ENCODE measurements around the gene CST3. TPM values are rescaled to one million over a fixed set of nuclear protein-coding genes. Genes with fewer than 3 reads are reported as not detected.
A peak's percentile ranks its signal among the peaks of the same experiment; 100 is the strongest.

CST3 gene
- polyA plus RNA-seq, 2 of the 4 experiments (the other 2 are of a cell fraction) = 136 to 238 TPM

DNA sequence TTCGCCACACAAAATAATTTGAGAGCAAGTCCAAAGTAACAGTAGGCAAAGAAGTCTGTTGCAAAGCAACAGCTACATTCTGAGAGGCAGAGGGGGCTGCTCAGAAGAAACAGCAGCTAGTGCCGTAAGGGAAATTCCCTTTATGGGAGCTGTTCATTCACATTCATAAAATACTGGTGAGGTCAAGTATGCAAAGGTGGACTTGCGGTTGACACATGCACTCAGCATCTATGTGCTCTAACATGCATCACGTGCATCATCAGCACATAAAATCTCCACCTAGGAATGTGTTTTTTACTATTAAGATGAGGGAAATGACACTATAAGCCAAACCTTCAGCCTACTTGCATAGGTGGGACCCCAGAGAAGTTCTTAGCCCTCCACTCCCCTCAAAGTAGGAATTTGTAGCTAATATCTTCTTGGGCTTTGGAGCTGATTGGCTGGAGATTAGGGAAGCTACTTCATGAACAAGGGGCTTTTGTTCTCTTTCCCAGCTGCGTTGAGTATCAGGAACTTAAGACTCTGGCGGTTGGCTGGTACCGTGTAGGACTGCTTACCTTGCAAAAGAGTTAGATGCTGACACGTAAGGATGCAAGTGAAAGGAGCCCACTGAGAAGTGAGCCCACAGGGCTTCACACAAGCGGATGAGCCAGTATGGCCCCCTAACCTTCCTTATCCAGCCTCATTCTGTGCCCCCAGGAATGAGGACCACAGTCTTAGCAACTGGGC is 12.4 kb downstream of the CST3 start:
- Histone ChIP-seq H3K27ac (no peak overlapping the region), H3K9me3 (0 out of 3 replicates have a peak, but pooled peaks cover 5% of the 10 kb centered on the region), H3K4me3 (no peak overlapping the region), H3K4me2 (no peak overlapping the region; the same call in 2 of the 3 replicates), H3K4me1 (peaks cover 44% of the 10 kb centered on the region)
- peak; percentile 43 for TF ChIP-seq MAFK (IDR thresholded peaks at IDR 0.05; ENCODE audit: partially characterized antibody)
- TF ChIP-seq CHD2 (IDR thresholded peaks at IDR 0.05; ENCODE audit: low read length, partially characterized antibody) = no peak
- no peak for ATAC-seq
- DNase-seq (ENCODE audit: low read depth in 1 of 2, low spot score in 1 of 2) = no peak
- CTCF ChIA-PET = interaction anchor here (1.3 to 1.9 kb wide), 2 partner anchors 16 to 43 kb away, joined by 3 to 6 read pairs; no protein-coding TSS in a partner anchor
- 90% methylated on average over 9 of the region's 9 CpGs for whole genome bisulfite sequencing (ENCODE audit: missing lambda C conversion rate)
- POLR2A ChIA-PET = no interaction called here
- FAIRE-seq = no peak

DNA sequence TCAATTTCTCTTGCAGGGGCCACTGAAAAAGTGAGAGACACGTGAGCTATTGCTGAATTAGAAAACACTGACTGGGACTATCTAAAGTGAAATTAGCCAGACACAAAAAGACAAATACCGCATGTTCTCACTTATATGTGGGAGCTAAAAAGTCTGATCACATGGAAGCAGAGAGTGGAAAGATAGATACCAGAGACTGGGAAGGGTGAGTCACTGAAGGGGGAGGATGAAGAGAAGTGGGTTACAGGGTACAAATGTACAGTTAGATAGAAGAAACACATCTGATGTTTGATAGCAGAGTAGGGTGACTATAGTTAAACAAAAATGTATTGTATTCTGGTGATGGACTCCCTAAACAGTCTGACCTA is 13.4 kb downstream of the CST3 start:
- Histone ChIP-seq H3K4me1 (peaks cover 35% of the 10 kb centered on the region), H3K9me3 (0 out of 3 replicates have a peak, but pooled peaks cover 5% of the 10 kb centered on the region), H3K4me3 (no peak overlapping the region), H3K27ac (peak overlapping the region; percentile 2 to 74; a peak in 2 of 6 replicates), H3K4me2 (no peak overlapping the region)
- WGBS (ENCODE audit: missing lambda C conversion rate) = 64% methylated on average over 2 of the region's 2 CpGs
- TF ChIP-seq HEYL (CRISPR knock-in tag; IDR thresholded peaks at IDR 0.05) (no peak), NFE2L2 (conservative IDR thresholded peaks at IDR 0.05; ENCODE audit: low read length) (no peak), ZC3H11A (IDR thresholded peaks at IDR 0.05) (no peak), MYC (IDR thresholded peaks at IDR 0.05; ENCODE audit: borderline replicate concordance, low read length) (no peak), MAZ (IDR thresholded peaks at IDR 0.05; ENCODE audit: borderline replicate concordance, low read depth, low read length) (no peak), ZFP36 (IDR thresholded peaks at IDR 0.05; ENCODE audit: borderline replicate concordance, partially characterized antibody) (no peak), CBX8 (IDR thresholded peaks at IDR 0.05) (no peak), RNF2 (IDR thresholded peaks at IDR 0.05; ENCODE audit: borderline replicate concordance, low read depth) (no peak), E2F6 (IDR thresholded peaks at IDR 0.05; ENCODE audit: borderline replicate concordance, low read depth) (no peak), CHD2 (IDR thresholded peaks at IDR 0.05; ENCODE audit: low read length, partially characterized antibody) (no peak), BHLHE40 (IDR thresholded peaks at IDR 0.05; ENCODE audit: low read depth, low read length) (no peak), POLR2A (IDR thresholded peaks at IDR 0.05; ENCODE audit: low read length) (no peak)
- TF ChIP-seq, protein P1, sequence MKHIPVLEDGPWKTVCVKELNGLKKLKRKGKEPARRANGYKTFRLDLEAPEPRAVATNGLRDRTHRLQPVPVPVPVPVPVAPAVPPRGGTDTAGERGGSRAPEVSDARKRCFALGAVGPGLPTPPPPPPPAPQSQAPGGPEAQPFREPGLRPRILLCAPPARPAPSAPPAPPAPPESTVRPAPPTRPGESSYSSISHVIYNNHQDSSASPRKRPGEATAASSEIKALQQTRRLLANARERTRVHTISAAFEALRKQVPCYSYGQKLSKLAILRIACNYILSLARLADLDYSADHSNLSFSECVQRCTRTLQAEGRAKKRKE (CRISPR knock-in tag; IDR thresholded peaks at IDR 0.05; ENCODE audit: low read depth) = no peak
- ChIA-PET CTCF (interaction anchor here (0.7 to 0.8 kb wide), 2 partner anchors 17 to 207 kb away, joined by 3 read pairs; no protein-coding TSS in a partner anchor), POLR2A (interaction anchor here (0.8 kb wide), 1 partner anchor 14 kb away, joined by 3 read pairs; the partner anchor contains the start of gene CST3)
- DNase-seq (ENCODE audit: low read depth in 1 of 2, low spot score in 1 of 2) (no peak), ATAC-seq (no peak), FAIRE-seq (no peak)

DNA sequence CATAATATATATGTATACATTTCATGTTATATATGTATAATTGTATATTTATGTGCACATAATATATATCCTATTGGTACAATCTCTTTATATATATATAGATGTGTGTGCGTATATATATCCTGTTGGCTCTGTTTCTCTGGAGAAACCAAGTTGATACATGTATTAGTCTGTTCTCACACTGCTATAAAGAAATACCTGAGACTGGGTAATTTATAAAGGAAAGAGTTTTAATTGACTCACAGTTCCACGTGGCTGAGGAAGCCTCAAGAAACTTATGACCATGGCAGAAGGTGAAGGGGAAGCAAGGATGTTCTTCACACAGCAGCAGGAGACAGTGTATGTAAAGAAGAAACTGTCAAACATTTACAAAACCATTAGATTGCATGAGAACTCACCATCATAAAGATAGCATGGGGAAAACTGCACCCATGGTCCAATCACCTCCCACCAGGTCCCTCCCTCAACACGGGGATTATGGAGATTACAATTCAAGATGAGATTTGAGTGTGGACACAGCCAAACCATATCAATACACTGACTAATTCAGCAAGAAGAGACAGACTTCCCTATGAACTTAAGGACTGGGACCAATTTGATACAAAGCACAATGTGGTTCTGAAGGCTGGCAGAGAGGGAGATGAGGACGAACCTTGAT is 14.0 kb downstream of the CST3 start:
- Histone ChIP-seq H3K9me3 (0 out of 3 replicates have a peak, but pooled peaks cover 5% of the 10 kb centered on the region), H3K27ac (peak overlapping the region; percentile 2 to 74; a peak in 3 of 6 replicates), H3K4me3 (no peak overlapping the region), H3K4me2 (peak overlapping the region; percentile 89; the same call in 2 of the 3 replicates), H3K4me1 (peaks cover 30% of the 10 kb centered on the region)
- ChIA-PET CTCF (interaction anchor here (0.7 to 1.2 kb wide), 3 partner anchors 15 to 206 kb away, joined by 3 read pairs; no protein-coding TSS in a partner anchor), POLR2A (interaction anchor here (1.4 kb wide), 1 partner anchor 13 kb away, joined by 19 read pairs; the partner anchor contains the start of gene CST3)
- WGBS (ENCODE audit: missing lambda C conversion rate) = 74% methylated on average over 4 of the region's 4 CpGs
- FAIRE-seq (no peak), ATAC-seq (no peak), DNase-seq (ENCODE audit: low read depth in 1 of 2, low spot score in 1 of 2) (no peak)
- TF ChIP-seq CTCF (IDR thresholded peaks at IDR 0.05) (no peak), CEBPB (IDR thresholded peaks at IDR 0.05) (no peak), RNF2 (IDR thresholded peaks at IDR 0.05; ENCODE audit: borderline replicate concordance, low read depth) (no peak), BHLHE40 (IDR thresholded peaks at IDR 0.05; ENCODE audit: low read depth, low read length) (no peak), NFE2L2 (conservative IDR thresholded peaks at IDR 0.05; ENCODE audit: low read length) (no peak), ZNF302 (CRISPR knock-in tag; IDR thresholded peaks at IDR 0.05) (no peak)
